Neutrophil (primary cell): ENCODE data around the gene MBOAT1.

ENCODE experiments used
- H3K27ac ChIP-seq: fragments of 200-600 bp; sonication (generic); 2 replicates; pipeline ENCODE4 v1.5.1; 2016; ENCODE audit warnings: mild to moderate bottlenecking, moderate library complexity
- H3K27me3 ChIP-seq: fragments of 200-600 bp; sonication (generic); 2 replicates; pipeline ENCODE4 v1.6.0; 2016; ENCODE audit warnings: mild to moderate bottlenecking
- H3K36me3 ChIP-seq: fragments of 200-600 bp; sonication (generic); 2 replicates; pipeline ENCODE4 v1.5.1; 2017
- H3K4me1 ChIP-seq, 2 experiments: fragments of 200-600 bp in 1 of 2; sonication (generic) in 1 of 2; 1 replicate in 1 of 2; 2 replicates in 1 of 2; pipeline versions ENCODE4 v1.5.1 to v1.6.1; 2013 to 2016; ENCODE audit warnings: low read depth in 1 of 2, low read length in 1 of 2, mild to moderate bottlenecking in 1 of 2, moderate library complexity in 1 of 2; ENCODE audit not compliant: control insufficient read depth in 1 of 2, insufficient read depth in 1 of 2
- H3K4me3 ChIP-seq, 2 experiments: fragments of 200-600 bp in 1 of 2; sonication (generic) in 1 of 2; 1 replicate in 1 of 2; 2 replicates in 1 of 2; pipeline ENCODE4 v1.5.1; 2013 to 2016; ENCODE audit warnings: low read depth in 1 of 2, low read length in 1 of 2, mild to moderate bottlenecking in 1 of 2, moderate library complexity in 1 of 2
- H3K9me3 ChIP-seq: fragments of 200-600 bp; sonication (generic); 2 replicates; pipeline ENCODE4 v1.5.1; 2016
- TF ChIP-seq, protein P1 (sequence below): fragments of 200-600 bp; sonication (generic); IDR thresholded peaks from 2 replicates; pipeline ENCODE4 v1.5.1; 2016; ENCODE audit warnings: antibody characterized with exemption

MBOAT1 gene

DNA sequence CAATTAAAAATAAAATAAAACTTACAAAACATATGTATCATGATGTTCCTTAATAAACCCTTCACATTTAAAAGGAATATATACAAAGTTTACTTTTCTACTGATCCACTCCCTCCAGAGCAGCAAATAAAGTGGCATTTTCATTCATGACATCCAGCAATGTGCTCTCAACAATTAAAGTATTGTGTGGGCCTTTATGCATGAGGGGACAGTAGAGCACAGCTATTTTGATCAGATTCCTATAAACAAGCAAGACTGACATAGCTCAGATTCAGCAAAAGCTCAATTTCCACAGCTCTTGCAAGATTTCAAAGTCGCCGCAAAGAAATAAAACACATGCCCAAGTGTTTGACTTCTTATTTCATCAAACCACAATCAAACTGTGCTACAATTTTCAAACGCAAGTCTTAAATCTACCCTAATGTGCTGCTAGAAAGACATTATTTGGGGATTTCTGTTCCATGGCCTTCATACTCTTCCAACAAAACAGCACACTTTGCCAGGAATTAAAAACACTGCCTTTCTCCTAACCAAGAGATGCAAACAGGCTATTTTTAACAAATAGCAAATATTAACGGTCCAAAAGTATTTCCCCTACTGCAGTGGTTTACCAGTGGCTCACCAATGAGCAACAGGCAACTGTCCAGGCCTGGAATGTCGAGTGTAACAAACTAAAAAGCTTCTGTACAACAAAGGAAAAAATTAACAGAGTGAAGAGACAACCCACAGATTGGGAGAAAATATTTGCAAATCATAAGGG is 52.3 kb downstream of the MBOAT1 start:
- H3K4me1 ChIP-seq, result no peaks in the 10 kb centered on the region
- H3K27ac ChIP-seq, result no peak overlapping the region
- no peaks in the 10 kb centered on the region for H3K9me3 ChIP-seq
- no peaks in the 10 kb centered on the region for H3K27me3 ChIP-seq
- no peak overlapping the region for H3K4me3 ChIP-seq
- TF ChIP-seq, protein P1, sequence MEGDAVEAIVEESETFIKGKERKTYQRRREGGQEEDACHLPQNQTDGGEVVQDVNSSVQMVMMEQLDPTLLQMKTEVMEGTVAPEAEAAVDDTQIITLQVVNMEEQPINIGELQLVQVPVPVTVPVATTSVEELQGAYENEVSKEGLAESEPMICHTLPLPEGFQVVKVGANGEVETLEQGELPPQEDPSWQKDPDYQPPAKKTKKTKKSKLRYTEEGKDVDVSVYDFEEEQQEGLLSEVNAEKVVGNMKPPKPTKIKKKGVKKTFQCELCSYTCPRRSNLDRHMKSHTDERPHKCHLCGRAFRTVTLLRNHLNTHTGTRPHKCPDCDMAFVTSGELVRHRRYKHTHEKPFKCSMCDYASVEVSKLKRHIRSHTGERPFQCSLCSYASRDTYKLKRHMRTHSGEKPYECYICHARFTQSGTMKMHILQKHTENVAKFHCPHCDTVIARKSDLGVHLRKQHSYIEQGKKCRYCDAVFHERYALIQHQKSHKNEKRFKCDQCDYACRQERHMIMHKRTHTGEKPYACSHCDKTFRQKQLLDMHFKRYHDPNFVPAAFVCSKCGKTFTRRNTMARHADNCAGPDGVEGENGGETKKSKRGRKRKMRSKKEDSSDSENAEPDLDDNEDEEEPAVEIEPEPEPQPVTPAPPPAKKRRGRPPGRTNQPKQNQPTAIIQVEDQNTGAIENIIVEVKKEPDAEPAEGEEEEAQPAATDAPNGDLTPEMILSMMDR, result no peak
- H3K36me3 ChIP-seq, result no peaks in the 10 kb centered on the region

DNA sequence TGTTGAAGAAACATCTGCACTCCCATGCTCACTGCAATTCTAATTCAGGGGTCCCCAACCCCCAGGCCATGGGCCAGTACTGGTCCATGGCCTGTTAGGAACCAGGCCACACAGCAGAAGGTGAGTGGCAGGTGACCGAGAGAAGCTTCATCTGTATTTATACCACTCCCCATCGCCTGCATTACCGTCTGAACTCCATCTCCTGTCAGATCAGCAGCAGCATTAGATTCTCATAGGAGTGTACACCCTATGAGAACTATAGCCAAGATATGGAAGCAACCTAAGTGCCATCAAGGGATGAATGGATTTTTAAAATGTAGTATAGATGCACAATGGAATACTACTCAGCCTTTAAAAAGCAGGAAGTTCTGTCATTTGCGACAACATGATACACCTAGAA is 53.2 kb downstream of the MBOAT1 start:
- no peaks in the 10 kb centered on the region for H3K4me1 ChIP-seq
- TF ChIP-seq, protein P1, result no peak
- H3K4me3 ChIP-seq, result no peak overlapping the region
- H3K9me3 ChIP-seq, result no peaks in the 10 kb centered on the region
- H3K36me3 ChIP-seq, result no peaks in the 10 kb centered on the region
- no peak overlapping the region for H3K27ac ChIP-seq
- H3K27me3 ChIP-seq, result no peaks in the 10 kb centered on the region

DNA sequence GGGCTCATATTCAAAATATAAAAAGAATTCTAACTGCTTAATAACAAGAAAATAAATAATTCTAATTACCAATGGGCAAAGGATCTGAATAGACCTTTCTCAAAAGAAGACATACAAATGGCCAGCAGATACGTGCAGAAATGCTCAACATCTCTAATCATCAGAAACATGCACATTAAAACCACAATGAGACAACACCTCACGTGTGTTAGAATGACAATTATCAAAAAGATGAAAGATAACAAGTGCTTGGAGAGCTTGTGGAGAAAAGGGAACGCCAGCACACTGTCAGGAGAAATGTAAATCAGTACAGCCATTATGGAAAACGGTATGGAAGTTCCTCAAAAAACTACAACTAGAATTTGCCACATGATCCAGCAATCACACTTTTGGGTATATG is 53.6 kb downstream of the MBOAT1 start:
- Histone ChIP-seq H3K4me1 (no peaks in the 10 kb centered on the region), H3K4me3 (no peak overlapping the region), H3K9me3 (no peaks in the 10 kb centered on the region), H3K27ac (no peak overlapping the region), H3K27me3 (no peaks in the 10 kb centered on the region), H3K36me3 (no peaks in the 10 kb centered on the region)
- TF ChIP-seq, protein P1, result no peak

DNA sequence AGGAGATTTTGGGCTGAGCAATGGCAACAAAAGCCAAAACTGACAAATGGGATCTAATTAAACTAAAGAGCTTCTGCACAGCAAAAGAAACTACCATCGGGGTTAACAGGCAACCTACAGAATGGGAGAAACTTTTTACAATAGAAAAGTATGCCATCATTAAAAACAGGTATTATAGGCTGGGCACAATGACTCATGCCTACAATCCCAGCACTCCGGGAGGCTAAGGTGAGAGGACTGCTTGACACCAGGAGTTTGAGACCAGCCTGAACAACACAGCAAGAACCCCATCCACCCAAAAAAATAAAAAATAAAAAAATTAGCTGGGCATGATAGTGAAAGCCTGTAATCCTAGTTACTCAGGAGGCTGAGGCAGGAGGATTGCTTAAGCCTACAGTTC is 55.4 kb downstream of the MBOAT1 start:
- no peaks in the 10 kb centered on the region for H3K4me1 ChIP-seq
- peaks cover 1% of the 10 kb centered on the region for H3K36me3 ChIP-seq
- no peak overlapping the region for H3K4me3 ChIP-seq
- no peaks in the 10 kb centered on the region for H3K9me3 ChIP-seq
- TF ChIP-seq, protein P1, result no peak
- no peak overlapping the region for H3K27ac ChIP-seq
- H3K27me3 ChIP-seq, result no peaks in the 10 kb centered on the region

DNA sequence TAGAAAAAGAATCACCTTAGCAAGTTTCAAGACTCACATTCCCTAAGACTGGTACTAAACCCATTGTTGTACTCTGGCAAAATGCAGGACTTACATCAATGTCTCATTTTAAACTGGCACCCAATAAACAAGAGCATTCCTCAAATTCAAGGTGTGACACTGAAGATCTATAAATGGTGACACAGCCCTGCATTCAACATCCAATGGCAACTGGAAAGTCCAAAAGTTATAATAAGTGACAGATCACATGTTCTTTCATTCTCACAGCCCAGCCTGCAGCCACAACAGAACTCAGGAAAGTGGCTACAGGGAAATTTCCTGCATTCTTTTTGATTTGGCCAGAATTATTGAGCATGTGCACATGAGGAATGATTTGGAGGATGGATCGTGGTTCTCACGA is 57.5 kb downstream of the MBOAT1 start:
- no peaks in the 10 kb centered on the region for H3K4me1 ChIP-seq

More for the DNA sequence above, 57.5 kb downstream of the MBOAT1 start:
- TF ChIP-seq, protein P1, result no peak
- H3K27ac ChIP-seq, result no peak overlapping the region
- no peaks in the 10 kb centered on the region for H3K27me3 ChIP-seq
- H3K36me3 ChIP-seq, result peaks cover 20% of the 10 kb centered on the region
- no peak overlapping the region for H3K4me3 ChIP-seq
- H3K9me3 ChIP-seq, result no peaks in the 10 kb centered on the region
